ENCODE results near the gene LPAR5. TPM values are rescaled to one million over a fixed set of nuclear protein-coding genes. Genes with fewer than 3 reads are reported as not detected.

Gene LPAR5
- total RNA-seq, 1 experiment from 2014 or later, result 0.22 TPM

GRCh38 chr12:6582196-6582595 is 53.6 kb downstream of the LPAR5 start:
- no peak overlapping the region for H2BK120ac ChIP-seq (ENCODE audit: low read depth, low read length, poor library complexity, severe bottlenecking)
- TF ChIP-seq, protein P1, sequence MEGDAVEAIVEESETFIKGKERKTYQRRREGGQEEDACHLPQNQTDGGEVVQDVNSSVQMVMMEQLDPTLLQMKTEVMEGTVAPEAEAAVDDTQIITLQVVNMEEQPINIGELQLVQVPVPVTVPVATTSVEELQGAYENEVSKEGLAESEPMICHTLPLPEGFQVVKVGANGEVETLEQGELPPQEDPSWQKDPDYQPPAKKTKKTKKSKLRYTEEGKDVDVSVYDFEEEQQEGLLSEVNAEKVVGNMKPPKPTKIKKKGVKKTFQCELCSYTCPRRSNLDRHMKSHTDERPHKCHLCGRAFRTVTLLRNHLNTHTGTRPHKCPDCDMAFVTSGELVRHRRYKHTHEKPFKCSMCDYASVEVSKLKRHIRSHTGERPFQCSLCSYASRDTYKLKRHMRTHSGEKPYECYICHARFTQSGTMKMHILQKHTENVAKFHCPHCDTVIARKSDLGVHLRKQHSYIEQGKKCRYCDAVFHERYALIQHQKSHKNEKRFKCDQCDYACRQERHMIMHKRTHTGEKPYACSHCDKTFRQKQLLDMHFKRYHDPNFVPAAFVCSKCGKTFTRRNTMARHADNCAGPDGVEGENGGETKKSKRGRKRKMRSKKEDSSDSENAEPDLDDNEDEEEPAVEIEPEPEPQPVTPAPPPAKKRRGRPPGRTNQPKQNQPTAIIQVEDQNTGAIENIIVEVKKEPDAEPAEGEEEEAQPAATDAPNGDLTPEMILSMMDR (conservative IDR thresholded peaks at IDR 0.05), result peak; percentile 59
- H3K14ac ChIP-seq (ENCODE audit: insufficient read depth, low read length), result no peak overlapping the region
- H2BK20ac ChIP-seq (ENCODE audit: low read depth, low read length, poor library complexity, severe bottlenecking), result no peak overlapping the region
- H2BK12ac ChIP-seq (ENCODE audit: insufficient read length, low read depth, low read length), result no peak overlapping the region
- H3K4me2 ChIP-seq (ENCODE audit: insufficient read depth, insufficient read length, low read length), result no peak overlapping the region
- no peaks in the 10 kb centered on the region for H3K79me2 ChIP-seq (ENCODE audit: insufficient read depth, low read length)
- no peak overlapping the region for H3T11ph ChIP-seq (ENCODE audit: low read length)
- no peaks in the 10 kb centered on the region for H3K4me1 Mint-ChIP-seq
- H3K18ac ChIP-seq (ENCODE audit: insufficient read length, low read depth, low read length), result no peak overlapping the region
- H3K4me3 Mint-ChIP-seq, result no peak overlapping the region; a peak in 1 of 5 replicates
- no peak overlapping the region for H4K91ac ChIP-seq (ENCODE audit: insufficient read length, low read depth, low read length)
- no peaks in the 10 kb centered on the region for H3K23me2 ChIP-seq (ENCODE audit: insufficient read length, low read depth, low read length, poor library complexity, severe bottlenecking)
- H3K27ac Mint-ChIP-seq, result peak overlapping the region; percentile 25 to 55 (median 53); a peak in 1 of 7 replicates
- no peak overlapping the region for H2BK15ac ChIP-seq (ENCODE audit: low read depth, low read length)
- no peaks in the 10 kb centered on the region for H3K27me3 ChIP-seq (ENCODE audit: insufficient read depth, low read length)
- no peaks in the 10 kb centered on the region for H3K79me1 ChIP-seq (ENCODE audit: insufficient read depth, low read depth, low read length, poor library complexity, severe bottlenecking)
- no peak overlapping the region for H2AFZ ChIP-seq (ENCODE audit: low read length)
- no peaks in the 10 kb centered on the region for H3K4me1 ChIP-seq (ENCODE audit: insufficient read depth, low read length)
- WGBS (ENCODE audit: extremely low coverage, insufficient read length, low lambda C conversion rate), result no CpG with 5 or more reads among the region's 6 CpGs
- H2AK5ac ChIP-seq (ENCODE audit: insufficient read length, low read length), result no peak overlapping the region
- no peak overlapping the region for H4K8ac ChIP-seq (replicated peaks; ENCODE audit: insufficient read length, low read depth, low read length)
- H3K23ac ChIP-seq (ENCODE audit: insufficient read length, low read depth, low read length), result no peak overlapping the region
- H3K27ac ChIP-seq (ENCODE audit: insufficient read length, low read depth, low read length), result no peak overlapping the region
- H3K9ac ChIP-seq (ENCODE audit: extremely low read depth, insufficient read length, low read length), result no peak overlapping the region
- no peak overlapping the region for H3K56ac ChIP-seq (ENCODE audit: insufficient read length, low read depth, low read length)
- H3K9me3 ChIP-seq (ENCODE audit: control insufficient read depth, low read depth, low read length), result no peaks in the 10 kb centered on the region
- peaks cover 60 to 95% (median 82%) of the 10 kb centered on the region in 3 experiments for H3K36me3 Mint-ChIP-seq (ENCODE audit: insufficient read depth in 1 of 3, low read depth in 3 of 3)
- DNase-seq, result no peak
- no peaks in the 10 kb centered on the region for H4K20me1 ChIP-seq (ENCODE audit: control insufficient read depth, insufficient read depth, insufficient read length)
- H4K5ac ChIP-seq (ENCODE audit: insufficient read length, low read depth, low read length), result no peak overlapping the region
- H3K27me3 Mint-ChIP-seq (ENCODE audit: low read depth), result no peaks in the 10 kb centered on the region
- H2BK5ac ChIP-seq (ENCODE audit: insufficient read length, low read length), result no peak overlapping the region
- no peak overlapping the region for H3K4ac ChIP-seq (ENCODE audit: low read depth, low read length)
- H3K9me3 Mint-ChIP-seq, result no peaks in the 10 kb centered on the region

Data from H9 (cell line).